ENCODE measurements around the gene LYRM9.
A peak's percentile ranks its signal among the peaks of the same experiment; 100 is the strongest.

The LYRM9 gene

DNA sequence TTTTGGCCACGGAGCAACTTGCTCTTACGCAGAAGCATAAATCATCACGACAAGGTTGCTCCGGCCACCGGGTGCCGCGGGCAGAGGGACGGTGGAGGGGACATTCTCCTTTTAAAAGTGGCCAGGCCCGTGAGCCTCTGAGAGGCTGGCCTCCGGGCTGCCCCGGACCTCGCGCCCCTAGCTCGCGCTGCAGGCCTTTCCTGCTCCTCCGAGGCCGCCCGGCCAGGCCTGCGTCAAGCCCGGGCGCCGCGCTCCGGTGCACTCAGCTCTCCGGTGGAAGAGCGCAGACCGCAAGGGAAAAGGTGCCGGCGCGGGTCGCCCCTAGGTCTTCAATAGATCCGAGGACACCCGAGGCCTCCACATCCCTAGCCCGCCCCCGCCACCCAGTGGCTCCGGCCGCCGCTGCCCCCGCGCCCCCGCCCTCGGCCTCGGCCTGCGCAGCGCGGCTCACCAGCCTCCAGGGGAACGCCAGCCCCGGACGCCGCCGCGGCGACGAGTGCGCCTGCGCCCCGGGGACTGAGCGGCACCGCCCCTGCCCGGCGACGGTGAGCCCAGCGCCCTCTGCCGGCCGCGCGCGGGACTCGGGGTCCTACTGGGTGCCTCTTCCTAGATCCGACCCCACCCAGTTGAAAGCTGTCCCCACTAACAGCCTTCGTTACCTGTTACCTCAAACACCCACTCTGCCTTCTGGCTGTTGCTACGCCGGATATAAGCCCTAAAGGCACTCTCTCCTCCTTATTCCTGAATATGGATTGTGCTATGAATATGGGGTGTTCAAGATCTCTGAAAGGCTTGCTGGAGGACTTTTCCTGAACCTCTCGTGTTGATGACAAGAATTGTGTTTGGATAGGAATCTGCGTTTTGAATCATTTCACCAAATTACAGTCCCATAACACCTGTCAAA lies at the start of gene LYRM9:
TSS of gene LYRM9 (minus strand) at position 500 of the 904 bp plus-strand sequence. CDS start 10,671 bp downstream, outside the sequence.
- H3K9me3 ChIP-seq (ENCODE audit: control insufficient read depth, insufficient read depth, low read depth, low read length) = no peaks in the 10 kb centered on the region
- H3K4me3 ChIP-seq (ENCODE audit: low read depth, low read length) = peak within 1 kb of the TSS; percentile 63
- CTCF ChIA-PET = interaction anchor here (0.5 to 6.5 kb wide), 67 partner anchors 9 to 552 kb away, joined by 3 to 54 read pairs (median 4); partner anchors contain the start of gene NOS2
- no peaks in the 10 kb centered on the region for H3K4me1 ChIP-seq (ENCODE audit: control insufficient read depth, insufficient read depth, low read length)
- peak within 1 kb of the TSS; percentile 77; the same call in 1 of the 2 replicates for H3K27ac ChIP-seq (ENCODE audit: extremely low read depth, low read depth, low read length)
- POLR2A ChIA-PET = interaction anchor here (0.6 to 1.9 kb wide), 7 partner anchors 9 to 834 kb away, joined by 3 to 12 read pairs (median 6); partner anchors contain the start of genes IFT20 and TNFAIP1
- H3K36me3 ChIP-seq (ENCODE audit: control insufficient read depth in 2 of 2, insufficient read depth in 1 of 2, low read length in 2 of 2) = no peaks in the 10 kb centered on the region
- TF ChIP-seq, protein P1, sequence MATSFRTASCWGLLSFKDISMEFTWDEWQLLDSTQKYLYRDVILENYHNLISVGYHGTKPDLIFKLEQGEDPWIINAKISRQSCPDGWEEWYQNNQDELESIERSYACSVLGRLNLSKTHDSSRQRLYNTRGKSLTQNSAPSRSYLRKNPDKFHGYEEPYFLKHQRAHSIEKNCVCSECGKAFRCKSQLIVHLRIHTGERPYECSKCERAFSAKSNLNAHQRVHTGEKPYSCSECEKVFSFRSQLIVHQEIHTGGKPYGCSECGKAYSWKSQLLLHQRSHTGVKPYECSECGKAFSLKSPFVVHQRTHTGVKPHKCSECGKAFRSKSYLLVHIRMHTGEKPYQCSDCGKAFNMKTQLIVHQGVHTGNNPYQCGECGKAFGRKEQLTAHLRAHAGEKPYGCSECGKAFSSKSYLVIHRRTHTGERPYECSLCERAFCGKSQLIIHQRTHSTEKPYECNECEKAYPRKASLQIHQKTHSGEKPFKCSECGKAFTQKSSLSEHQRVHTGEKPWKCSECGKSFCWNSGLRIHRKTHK (tag by site-specific recombination; IDR thresholded peaks at IDR 0.05) = no peak
- TF ChIP-seq, protein P2, sequence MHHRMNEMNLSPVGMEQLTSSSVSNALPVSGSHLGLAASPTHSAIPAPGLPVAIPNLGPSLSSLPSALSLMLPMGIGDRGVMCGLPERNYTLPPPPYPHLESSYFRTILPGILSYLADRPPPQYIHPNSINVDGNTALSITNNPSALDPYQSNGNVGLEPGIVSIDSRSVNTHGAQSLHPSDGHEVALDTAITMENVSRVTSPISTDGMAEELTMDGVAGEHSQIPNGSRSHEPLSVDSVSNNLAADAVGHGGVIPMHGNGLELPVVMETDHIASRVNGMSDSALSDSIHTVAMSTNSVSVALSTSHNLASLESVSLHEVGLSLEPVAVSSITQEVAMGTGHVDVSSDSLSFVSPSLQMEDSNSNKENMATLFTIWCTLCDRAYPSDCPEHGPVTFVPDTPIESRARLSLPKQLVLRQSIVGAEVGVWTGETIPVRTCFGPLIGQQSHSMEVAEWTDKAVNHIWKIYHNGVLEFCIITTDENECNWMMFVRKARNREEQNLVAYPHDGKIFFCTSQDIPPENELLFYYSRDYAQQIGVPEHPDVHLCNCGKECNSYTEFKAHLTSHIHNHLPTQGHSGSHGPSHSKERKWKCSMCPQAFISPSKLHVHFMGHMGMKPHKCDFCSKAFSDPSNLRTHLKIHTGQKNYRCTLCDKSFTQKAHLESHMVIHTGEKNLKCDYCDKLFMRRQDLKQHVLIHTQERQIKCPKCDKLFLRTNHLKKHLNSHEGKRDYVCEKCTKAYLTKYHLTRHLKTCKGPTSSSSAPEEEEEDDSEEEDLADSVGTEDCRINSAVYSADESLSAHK (tag by site-specific recombination; IDR thresholded peaks at IDR 0.05) = no peak
- TF ChIP-seq ZNF112 (tag by site-specific recombination; IDR thresholded peaks at IDR 0.05) (no peak), ZNF76 (tag by site-specific recombination; IDR thresholded peaks at IDR 0.05; ENCODE audit: borderline replicate concordance, low read depth) (no peak), ZNF621 (tag by site-specific recombination; IDR thresholded peaks at IDR 0.05) (no peak), ZNF302 (tag by site-specific recombination; IDR thresholded peaks at IDR 0.05; ENCODE audit: low read depth) (no peak), KLF1 (tag by site-specific recombination; IDR thresholded peaks at IDR 0.05) (no peak), KLF9 (tag by site-specific recombination; IDR thresholded peaks at IDR 0.05; ENCODE audit: low read depth) (no peak), ZNF248 (tag by site-specific recombination; IDR thresholded peaks at IDR 0.05) (no peak), ZNF239 (tag by site-specific recombination; IDR thresholded peaks at IDR 0.05) (no peak), ZNF350 (tag by site-specific recombination; IDR thresholded peaks at IDR 0.05) (no peak), ZNF670 (tag by site-specific recombination; IDR thresholded peaks at IDR 0.05; ENCODE audit: low read depth) (no peak), ZNF292 (tag by site-specific recombination; IDR thresholded peaks at IDR 0.05; ENCODE audit: borderline replicate concordance, low read depth) (no peak), ZNF473 (tag by site-specific recombination; IDR thresholded peaks at IDR 0.05) (no peak), ZNF707 (tag by site-specific recombination; IDR thresholded peaks at IDR 0.05) (no peak), GFI1B (tag by site-specific recombination; IDR thresholded peaks at IDR 0.05) (no peak), ZNF514 (tag by site-specific recombination; IDR thresholded peaks at IDR 0.05) (no peak), ZNF341 (tag by site-specific recombination; IDR thresholded peaks at IDR 0.05; ENCODE audit: low read depth) (no peak; the same call in none of the 2 replicates), ZBTB7A (tag by site-specific recombination; IDR thresholded peaks at IDR 0.05; ENCODE audit: low read depth) (no peak), ZNF623 (tag by site-specific recombination; IDR thresholded peaks at IDR 0.05) (no peak), ZFP37 (tag by site-specific recombination; IDR thresholded peaks at IDR 0.05) (no peak), ZNF501 (tag by site-specific recombination; IDR thresholded peaks at IDR 0.05) (no peak), KLF16 (tag by site-specific recombination; IDR thresholded peaks at IDR 0.05) (0 out of 2 replicates have a peak, but pooled peaks have one; percentile 8)
- TF ChIP-seq, protein P3, sequence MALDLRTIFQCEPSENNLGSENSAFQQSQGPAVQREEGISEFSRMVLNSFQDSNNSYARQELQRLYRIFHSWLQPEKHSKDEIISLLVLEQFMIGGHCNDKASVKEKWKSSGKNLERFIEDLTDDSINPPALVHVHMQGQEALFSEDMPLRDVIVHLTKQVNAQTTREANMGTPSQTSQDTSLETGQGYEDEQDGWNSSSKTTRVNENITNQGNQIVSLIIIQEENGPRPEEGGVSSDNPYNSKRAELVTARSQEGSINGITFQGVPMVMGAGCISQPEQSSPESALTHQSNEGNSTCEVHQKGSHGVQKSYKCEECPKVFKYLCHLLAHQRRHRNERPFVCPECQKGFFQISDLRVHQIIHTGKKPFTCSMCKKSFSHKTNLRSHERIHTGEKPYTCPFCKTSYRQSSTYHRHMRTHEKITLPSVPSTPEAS (tag by site-specific recombination; IDR thresholded peaks at IDR 0.05) = no peak
- TF ChIP-seq, protein P4, sequence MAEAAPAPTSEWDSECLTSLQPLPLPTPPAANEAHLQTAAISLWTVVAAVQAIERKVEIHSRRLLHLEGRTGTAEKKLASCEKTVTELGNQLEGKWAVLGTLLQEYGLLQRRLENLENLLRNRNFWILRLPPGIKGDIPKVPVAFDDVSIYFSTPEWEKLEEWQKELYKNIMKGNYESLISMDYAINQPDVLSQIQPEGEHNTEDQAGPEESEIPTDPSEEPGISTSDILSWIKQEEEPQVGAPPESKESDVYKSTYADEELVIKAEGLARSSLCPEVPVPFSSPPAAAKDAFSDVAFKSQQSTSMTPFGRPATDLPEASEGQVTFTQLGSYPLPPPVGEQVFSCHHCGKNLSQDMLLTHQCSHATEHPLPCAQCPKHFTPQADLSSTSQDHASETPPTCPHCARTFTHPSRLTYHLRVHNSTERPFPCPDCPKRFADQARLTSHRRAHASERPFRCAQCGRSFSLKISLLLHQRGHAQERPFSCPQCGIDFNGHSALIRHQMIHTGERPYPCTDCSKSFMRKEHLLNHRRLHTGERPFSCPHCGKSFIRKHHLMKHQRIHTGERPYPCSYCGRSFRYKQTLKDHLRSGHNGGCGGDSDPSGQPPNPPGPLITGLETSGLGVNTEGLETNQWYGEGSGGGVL (tag by site-specific recombination; IDR thresholded peaks at IDR 0.05) = no peak
- TF ChIP-seq, protein P5, sequence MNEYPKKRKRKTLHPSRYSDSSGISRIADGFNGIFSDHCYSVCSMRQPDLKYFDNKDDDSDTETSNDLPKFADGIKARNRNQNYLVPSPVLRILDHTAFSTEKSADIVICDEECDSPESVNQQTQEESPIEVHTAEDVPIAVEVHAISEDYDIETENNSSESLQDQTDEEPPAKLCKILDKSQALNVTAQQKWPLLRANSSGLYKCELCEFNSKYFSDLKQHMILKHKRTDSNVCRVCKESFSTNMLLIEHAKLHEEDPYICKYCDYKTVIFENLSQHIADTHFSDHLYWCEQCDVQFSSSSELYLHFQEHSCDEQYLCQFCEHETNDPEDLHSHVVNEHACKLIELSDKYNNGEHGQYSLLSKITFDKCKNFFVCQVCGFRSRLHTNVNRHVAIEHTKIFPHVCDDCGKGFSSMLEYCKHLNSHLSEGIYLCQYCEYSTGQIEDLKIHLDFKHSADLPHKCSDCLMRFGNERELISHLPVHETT (tag by site-specific recombination; IDR thresholded peaks at IDR 0.05) = no peak
- TF ChIP-seq, protein P6, sequence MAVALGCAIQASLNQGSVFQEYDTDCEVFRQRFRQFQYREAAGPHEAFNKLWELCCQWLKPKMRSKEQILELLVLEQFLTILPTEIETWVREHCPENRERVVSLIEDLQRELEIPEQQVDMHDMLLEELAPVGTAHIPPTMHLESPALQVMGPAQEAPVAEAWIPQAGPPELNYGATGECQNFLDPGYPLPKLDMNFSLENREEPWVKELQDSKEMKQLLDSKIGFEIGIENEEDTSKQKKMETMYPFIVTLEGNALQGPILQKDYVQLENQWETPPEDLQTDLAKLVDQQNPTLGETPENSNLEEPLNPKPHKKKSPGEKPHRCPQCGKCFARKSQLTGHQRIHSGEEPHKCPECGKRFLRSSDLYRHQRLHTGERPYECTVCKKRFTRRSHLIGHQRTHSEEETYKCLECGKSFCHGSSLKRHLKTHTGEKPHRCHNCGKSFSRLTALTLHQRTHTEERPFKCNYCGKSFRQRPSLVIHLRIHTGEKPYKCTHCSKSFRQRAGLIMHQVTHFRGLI (tag by site-specific recombination; IDR thresholded peaks at IDR 0.05) = peak; percentile 30; the same call in 1 of the 2 replicates

Data from HEK293 (cell line).